Measurements from ENCODE around the gene TMED10.
"Not testable (repeated sequence)": the region's sequence is repeated elsewhere in the genome, so short reads cannot be mapped to it uniquely, and the experiment has no call there.

- not testable (repeated sequence) for TF ChIP-seq POLR2AphosphoS5, CTCF, POLR2A (IDR thresholded peaks at IDR 0.05)
These were observed 5.8 kb upstream of the TMED10 start for GRCh38 chr14:75182163-75182562.
